H1 (cell line): ENCODE data around the gene NDRG4. TPM values are rescaled to one million over a fixed set of nuclear protein-coding genes. Genes with fewer than 3 reads are reported as not detected.

Experiments used
- CHD7 ChIP-seq: fragments of 300-600 bp; sonication (generic); IDR thresholded peaks from 2 replicates; pipeline ENCODE4 v1.7.1; 2012; ENCODE audit warnings: low read length, moderate library complexity, mild to moderate bottlenecking, inconsistent platforms; ENCODE audit not compliant: insufficient replicate concordance
- POLR2A ChIP-seq, 2 experiments: IDR thresholded peaks; 1 replicate in 1 of 2; 2 replicates in 1 of 2; pipeline ENCODE4 v1.6.1; 2011; ENCODE audit warnings: low read depth in 2 of 2, low read length in 2 of 2, mild to moderate bottlenecking in 2 of 2; ENCODE audit errors: control extremely low read depth in 1 of 2
- polyA plus RNA-seq, 7 experiments: library from polyadenylated mRNA; depleted of rRNA in 3 of 7; stranded (reverse) in 5 of 7; unstranded in 2 of 7; fragments of >200 nt in 5 of 7; fragments of 200-250 nt in 2 of 7; gene quantifications; 1 replicate in 5 of 7; 2 replicates in 1 of 7; 4 replicates in 1 of 7; pipeline versions ENCODE4 v1.2.1 to v1.2.3, GENCODE V29; 2011 to 2013; ENCODE audit warnings: missing spikeins in 2 of 7, mixed read lengths in 2 of 7
- total RNA-seq: library from RNA; stranded (reverse); fragmentation: NEBNext Ultra II Directional; extraction: Animal tissue kit (Norgen Biotek cat#: 25700); gene quantifications from 2 replicates; pipeline ENCODE4 v1.2.1, GENCODE V29; 2021

The NDRG4 gene
- total and polyA plus RNA-seq, 2 of the 8 experiments (the other 6 are each of a cell fraction or from before 2014, with no cell fraction given), result 20.8 to 30.9 TPM

- no peak for TF ChIP-seq CHD7
- no peak for TF ChIP-seq POLR2A (IDR thresholded peaks at IDR 0.05; ENCODE audit: control extremely low read depth in 1 of 2, low read depth in 2 of 2, low read length in 2 of 2)
Measured at GRCh38 chr16:58476791-58477190, 23.2 kb upstream of the NDRG4 start (continued).
